Measurements from ENCODE around the gene KCNS3. TPM values are rescaled to one million over a fixed set of nuclear protein-coding genes. Genes with fewer than 3 reads are reported as not detected.
A peak's percentile ranks its signal among the peaks of the same experiment; 100 is the strongest.

KCNS3 gene
- total RNA-seq = 6.6 TPM
- 10 to 100 TPM in 2 of 8 donors, 1 to 10 TPM in 6; 4.0 to 11.1 (median 7.2) TPM for polyA plus RNA-seq (ENCODE audit: insufficient read depth in 1 of 8, insufficient read length in 8 of 8, low replicate concordance in 1 of 8)
- long read RNA-seq, donor 1, partial matches to known transcripts = 0 of 1 reads
- long read RNA-seq, donor 1, other reads (novel, unspliced or antisense) = 0 of 1 reads
- long read RNA-seq, donor 2, partial matches to known transcripts = 0 of 1 reads
- long read RNA-seq, donor 2, other reads (novel, unspliced or antisense) = 0 of 1 reads
- long read RNA-seq, donor 3, partial matches to known transcripts = 0 of 2 reads
- long read RNA-seq, donor 3, other reads (novel, unspliced or antisense) = 0 of 2 reads
- long read RNA-seq, donor 4, partial matches to known transcripts = 0 of 1 reads
- long read RNA-seq, donor 4, other reads (novel, unspliced or antisense) = 0 of 1 reads
- long read RNA-seq, donor 5, transcript KCNS3-201 (3 exons, 2,333 nt) = major isoform, 5 of 5 reads
- long read RNA-seq, donor 5, partial matches to known transcripts = 0 of 5 reads
- long read RNA-seq, donor 5, other reads (novel, unspliced or antisense) = 0 of 5 reads
- long read RNA-seq, donor 6, partial matches to known transcripts = 0 of 2 reads
- long read RNA-seq, donor 6, other reads (novel, unspliced or antisense) = 0 of 2 reads
- long read RNA-seq, donor 7, partial matches to known transcripts = 0 of 4 reads
- long read RNA-seq, donor 7, other reads (novel, unspliced or antisense) = 0 of 4 reads
- long read RNA-seq, donor 8, partial matches to known transcripts = 0 of 2 reads
- long read RNA-seq, donor 8, other reads (novel, unspliced or antisense) = 0 of 2 reads
- long read RNA-seq, donor 9, partial matches to known transcripts = 0 of 2 reads
- long read RNA-seq, donor 9, other reads (novel, unspliced or antisense) = 0 of 2 reads
- long read RNA-seq, donor 10, transcript KCNS3-201 (3 exons, 2,333 nt) = major isoform, 7 of 7 reads
- long read RNA-seq, donor 10, partial matches to known transcripts = 0 of 7 reads
- long read RNA-seq, donor 10, other reads (novel, unspliced or antisense) = 0 of 7 reads
- long read RNA-seq, donor 11, partial matches to known transcripts = 0 of 1 reads
- long read RNA-seq, donor 11, other reads (novel, unspliced or antisense) = 0 of 1 reads

GRCh38 chr2:17878281-17879136 lies at the start of gene KCNS3:
TSS of gene KCNS3 (plus strand) at chr2:17878667. CDS start at chr2:17931009, 52,342 bp downstream.
- no peaks in the 10 kb centered on the region for H3K9me3 ChIP-seq (replicated peaks; ENCODE audit: control insufficient read depth, low read depth, low read length)
- no peaks in the 10 kb centered on the region for H3K36me3 ChIP-seq (ENCODE audit: control insufficient read depth, insufficient read depth, low read length)
- peaks cover 45% of the 10 kb centered on the region for H3K27me3 ChIP-seq (ENCODE audit: control insufficient read depth, insufficient read depth, low read length)
- peaks cover 19% of the 10 kb centered on the region for H3K4me1 ChIP-seq (ENCODE audit: control insufficient read depth, insufficient read depth, low read length)
- peak; percentile 62 for DNase-seq
- H3K27ac ChIP-seq (ENCODE audit: low read length) = peak within 1 kb of the TSS; percentile 62
- under 1% methylated on average over 98 of the region's 106 CpGs for WGBS (ENCODE audit: insufficient coverage)
- H3K4me3 ChIP-seq (ENCODE audit: low read length) = peak within 1 kb of the TSS; percentile 79

GRCh38 chr2:17830053-17831034 lies 48.1 kb upstream of the KCNS3 start:
- Histone ChIP-seq H3K27ac (ENCODE audit: low read length) (no peak overlapping the region), H3K4me3 (ENCODE audit: low read length) (peak overlapping the region; percentile 11), H3K27me3 (ENCODE audit: control insufficient read depth, insufficient read depth, low read length) (no peaks in the 10 kb centered on the region), H3K36me3 (ENCODE audit: control insufficient read depth, insufficient read depth, low read length) (no peaks in the 10 kb centered on the region), H3K4me1 (ENCODE audit: control insufficient read depth, insufficient read depth, low read length) (peaks cover 11% of the 10 kb centered on the region), H3K9me3 (replicated peaks; ENCODE audit: control insufficient read depth, low read depth, low read length) (no peaks in the 10 kb centered on the region)
- peak; percentile 90 for DNase-seq
- 2% methylated on average over 30 of the region's 37 CpGs for WGBS (ENCODE audit: insufficient coverage)

GRCh38 chr2:17835516-17835915 lies 43.0 kb upstream of the KCNS3 start:
- DNase-seq = peak; percentile 33
- WGBS (ENCODE audit: insufficient coverage) = 83% methylated on average over 2 of the region's 2 CpGs
- no peak overlapping the region for H3K27ac ChIP-seq (ENCODE audit: low read length)
- H3K27me3 ChIP-seq (ENCODE audit: control insufficient read depth, insufficient read depth, low read length) = no peaks in the 10 kb centered on the region
- peaks cover 8% of the 10 kb centered on the region for H3K4me1 ChIP-seq (ENCODE audit: control insufficient read depth, insufficient read depth, low read length)
- H3K4me3 ChIP-seq (ENCODE audit: low read length) = no peak overlapping the region
- no peaks in the 10 kb centered on the region for H3K9me3 ChIP-seq (replicated peaks; ENCODE audit: control insufficient read depth, low read depth, low read length)
- no peaks in the 10 kb centered on the region for H3K36me3 ChIP-seq (ENCODE audit: control insufficient read depth, insufficient read depth, low read length)

GRCh38 chr2:17839959-17840358 lies 38.5 kb upstream of the KCNS3 start:
- 100% methylated on average over 1 of the region's 2 CpGs for WGBS (ENCODE audit: insufficient coverage)

GRCh38 chr2:17843457-17843856 lies 35.0 kb upstream of the KCNS3 start:
- peaks cover 3% of the 10 kb centered on the region for H3K4me1 ChIP-seq (ENCODE audit: control insufficient read depth, insufficient read depth, low read length)
- no peak for DNase-seq
- H3K27ac ChIP-seq (ENCODE audit: low read length) = no peak overlapping the region
- no peaks in the 10 kb centered on the region for H3K9me3 ChIP-seq (replicated peaks; ENCODE audit: control insufficient read depth, low read depth, low read length)
- H3K27me3 ChIP-seq (ENCODE audit: control insufficient read depth, insufficient read depth, low read length) = no peaks in the 10 kb centered on the region
- H3K4me3 ChIP-seq (ENCODE audit: low read length) = no peak overlapping the region
- WGBS (ENCODE audit: insufficient coverage) = no CpG with 5 or more reads among the region's 2 CpGs
- H3K36me3 ChIP-seq (ENCODE audit: control insufficient read depth, insufficient read depth, low read length) = no peaks in the 10 kb centered on the region

More at GRCh38 chr2:17839959-17840358, 38.5 kb upstream of the KCNS3 start:
- Histone ChIP-seq H3K9me3 (replicated peaks; ENCODE audit: control insufficient read depth, low read depth, low read length) (no peaks in the 10 kb centered on the region), H3K4me3 (ENCODE audit: low read length) (no peak overlapping the region), H3K27me3 (ENCODE audit: control insufficient read depth, insufficient read depth, low read length) (no peaks in the 10 kb centered on the region), H3K27ac (ENCODE audit: low read length) (peak overlapping the region; percentile 44), H3K4me1 (ENCODE audit: control insufficient read depth, insufficient read depth, low read length) (peaks cover 3% of the 10 kb centered on the region), H3K36me3 (ENCODE audit: control insufficient read depth, insufficient read depth, low read length) (no peaks in the 10 kb centered on the region)
- DNase-seq = no peak

GRCh38 chr2:17845806-17846205 lies 32.7 kb upstream of the KCNS3 start:
- H3K36me3 ChIP-seq (ENCODE audit: control insufficient read depth, insufficient read depth, low read length) = no peaks in the 10 kb centered on the region
- DNase-seq = no peak
- H3K4me1 ChIP-seq (ENCODE audit: control insufficient read depth, insufficient read depth, low read length) = peaks cover 16% of the 10 kb centered on the region
- H3K27me3 ChIP-seq (ENCODE audit: control insufficient read depth, insufficient read depth, low read length) = no peaks in the 10 kb centered on the region
- no peak overlapping the region for H3K4me3 ChIP-seq (ENCODE audit: low read length)
- no peaks in the 10 kb centered on the region for H3K9me3 ChIP-seq (replicated peaks; ENCODE audit: control insufficient read depth, low read depth, low read length)
- no peak overlapping the region for H3K27ac ChIP-seq (ENCODE audit: low read length)
- 100% methylated on average over 4 of the region's 7 CpGs for WGBS (ENCODE audit: insufficient coverage)

GRCh38 chr2:17846676-17847075 lies 31.8 kb upstream of the KCNS3 start:
- no peaks in the 10 kb centered on the region for H3K27me3 ChIP-seq (ENCODE audit: control insufficient read depth, insufficient read depth, low read length)
- H3K36me3 ChIP-seq (ENCODE audit: control insufficient read depth, insufficient read depth, low read length) = no peaks in the 10 kb centered on the region
- H3K4me3 ChIP-seq (ENCODE audit: low read length) = no peak overlapping the region
- no peak overlapping the region for H3K27ac ChIP-seq (ENCODE audit: low read length)
- DNase-seq = no peak
- H3K9me3 ChIP-seq (replicated peaks; ENCODE audit: control insufficient read depth, low read depth, low read length) = no peaks in the 10 kb centered on the region
- peaks cover 16% of the 10 kb centered on the region for H3K4me1 ChIP-seq (ENCODE audit: control insufficient read depth, insufficient read depth, low read length)
- WGBS (ENCODE audit: insufficient coverage) = 100% methylated on average over 2 of the region's 3 CpGs

- DNase-seq = no peak
- H3K36me3 ChIP-seq (ENCODE audit: control insufficient read depth, insufficient read depth, low read length) = no peaks in the 10 kb centered on the region
- H3K27ac ChIP-seq (ENCODE audit: low read length) = no peak overlapping the region
- no peaks in the 10 kb centered on the region for H3K9me3 ChIP-seq (replicated peaks; ENCODE audit: control insufficient read depth, low read depth, low read length)
- no CpG with 5 or more reads among the region's 2 CpGs for WGBS (ENCODE audit: insufficient coverage)
- H3K4me3 ChIP-seq (ENCODE audit: low read length) = no peak overlapping the region
- no peaks in the 10 kb centered on the region for H3K27me3 ChIP-seq (ENCODE audit: control insufficient read depth, insufficient read depth, low read length)
- peaks cover 20% of the 10 kb centered on the region for H3K4me1 ChIP-seq (ENCODE audit: control insufficient read depth, insufficient read depth, low read length)
Observed at GRCh38 chr2:17847236-17847635, 31.2 kb upstream of the KCNS3 start.
